ENCODE measurements around the gene SIX2.
A peak's percentile ranks its signal among the peaks of the same experiment; 100 is the strongest.

Gene SIX2

DNA sequence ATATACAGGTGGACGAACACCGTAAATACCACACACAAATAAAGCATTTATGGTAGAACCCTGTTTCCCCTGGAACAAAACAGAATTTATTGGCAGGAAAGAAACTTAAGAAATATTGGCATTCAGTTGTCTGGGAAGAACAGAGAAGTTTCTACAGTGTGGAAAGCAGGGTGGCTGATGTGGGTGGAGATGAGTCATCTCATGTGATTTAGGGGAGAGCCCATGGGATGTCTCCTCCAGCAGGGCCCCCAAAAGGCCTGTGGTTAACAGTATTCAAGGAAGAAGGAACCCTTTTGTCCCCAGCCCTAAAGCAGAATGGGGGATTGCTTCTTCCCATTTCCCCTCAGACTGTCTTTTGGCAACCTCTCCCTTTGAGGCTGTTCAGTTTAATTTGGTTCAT lies 43.6 kb downstream of the SIX2 start:
- Histone ChIP-seq H3K14ac (ENCODE audit: low read length in 2 of 2) (no peak overlapping the region), H3K36me3 (ENCODE audit: control insufficient read depth in 1 of 2, insufficient read depth in 2 of 2, low read depth in 1 of 2, low read length in 2 of 2) (no peaks in the 10 kb centered on the region), H3K4me3 (ENCODE audit: insufficient read depth in 1 of 2, low read depth in 1 of 2, low read length in 2 of 2) (peak overlapping the region in 1 of 2 experiments; percentile 30), H3K9ac (ENCODE audit: low read length) (no peak overlapping the region), H3K9me3 (ENCODE audit: control insufficient read depth, low read length) (no peaks in the 10 kb centered on the region), H4K8ac (ENCODE audit: low read length) (no peak overlapping the region), H2AFZ (ENCODE audit: low read depth, low read length) (no peak overlapping the region), H3K79me1 (replicated peaks; ENCODE audit: low read length, poor library complexity, severe bottlenecking) (no peaks in the 10 kb centered on the region), H2AK5ac (ENCODE audit: low read length, severe bottlenecking) (no peak overlapping the region), H3K4me1 (ENCODE audit: control insufficient read depth, insufficient read depth, low read depth, low read length) (peaks cover 7% of the 10 kb centered on the region), H2BK15ac (ENCODE audit: low read depth, poor library complexity, severe bottlenecking) (no peak overlapping the region), H2BK120ac (ENCODE audit: low read depth, low read length) (no peak overlapping the region), H2BK5ac (ENCODE audit: low read depth, low read length, poor library complexity, severe bottlenecking) (no peak overlapping the region), H4K91ac (ENCODE audit: low read length) (no peak overlapping the region), H3K27me3 (ENCODE audit: control insufficient read depth in 1 of 2, insufficient read depth in 1 of 2, low read length in 2 of 2) (peaks cover 0 to 31% of the 10 kb centered on the region in 2 experiments), H3K27ac (ENCODE audit: low read length, poor library complexity, severe bottlenecking) (no peak overlapping the region), H3K4ac (ENCODE audit: low read depth in 1 of 2, low read length in 2 of 2) (no peak overlapping the region), H3K18ac (ENCODE audit: low read depth in 1 of 2, low read length in 2 of 2) (no peak overlapping the region), H2BK12ac (ENCODE audit: low read length in 2 of 2) (no peak overlapping the region), H3K4me2 (ENCODE audit: low read length, poor library complexity, severe bottlenecking) (no peak overlapping the region), H3K23ac (ENCODE audit: low read length in 2 of 2) (no peak overlapping the region)
- WGBS = no CpG with 5 or more reads among the region's 2 CpGs
- DNase-seq = no peak

DNA sequence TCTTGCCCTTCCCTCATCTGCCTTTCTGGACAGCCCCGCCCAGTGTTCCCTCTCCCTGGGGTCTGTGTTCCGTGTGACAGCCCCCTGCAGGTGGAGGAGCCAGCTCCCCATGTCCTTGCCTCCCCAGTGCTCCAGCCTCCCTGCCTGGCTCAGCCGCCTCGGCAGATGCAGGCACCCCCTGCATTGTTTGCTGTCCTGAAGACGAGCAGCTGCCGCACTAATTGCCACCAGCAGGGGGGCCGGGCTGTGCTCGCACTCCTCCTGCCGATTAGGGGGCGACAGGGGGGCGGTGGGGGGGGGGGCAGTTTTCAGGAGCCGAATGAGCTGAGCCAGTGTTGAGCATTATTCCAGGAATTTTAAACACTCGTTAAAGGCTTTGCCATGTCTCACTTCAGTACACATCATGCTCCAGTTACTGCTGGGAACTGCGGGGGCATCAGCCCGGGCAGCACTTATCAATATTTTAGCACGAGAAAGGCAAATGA lies 44.5 kb downstream of the SIX2 start:
- Histone ChIP-seq H3K4me2 (ENCODE audit: low read length, poor library complexity, severe bottlenecking) (peak overlapping the region; percentile 59), H2BK12ac (ENCODE audit: low read length in 2 of 2) (no peak overlapping the region), H2AK5ac (ENCODE audit: low read length, severe bottlenecking) (no peak overlapping the region), H3K4ac (ENCODE audit: low read depth in 1 of 2, low read length in 2 of 2) (no peak overlapping the region), H2BK5ac (ENCODE audit: low read depth, low read length, poor library complexity, severe bottlenecking) (no peak overlapping the region), H3K27me3 (ENCODE audit: control insufficient read depth in 1 of 2, insufficient read depth in 1 of 2, low read length in 2 of 2) (peaks cover 0 to 33% of the 10 kb centered on the region in 2 experiments), H3K14ac (ENCODE audit: low read length in 2 of 2) (no peak overlapping the region), H3K18ac (ENCODE audit: low read depth in 1 of 2, low read length in 2 of 2) (no peak overlapping the region), H2BK120ac (ENCODE audit: low read depth, low read length) (no peak overlapping the region), H3K9ac (ENCODE audit: low read length) (no peak overlapping the region), H4K91ac (ENCODE audit: low read length) (no peak overlapping the region), H3K4me3 (ENCODE audit: insufficient read depth in 1 of 2, low read depth in 1 of 2, low read length in 2 of 2) (no peak overlapping the region), H3K79me1 (replicated peaks; ENCODE audit: low read length, poor library complexity, severe bottlenecking) (no peaks in the 10 kb centered on the region), H3K36me3 (ENCODE audit: control insufficient read depth in 1 of 2, insufficient read depth in 2 of 2, low read depth in 1 of 2, low read length in 2 of 2) (no peaks in the 10 kb centered on the region), H2AFZ (ENCODE audit: low read depth, low read length) (no peak overlapping the region), H3K9me3 (ENCODE audit: control insufficient read depth, low read length) (no peaks in the 10 kb centered on the region), H3K27ac (ENCODE audit: low read length, poor library complexity, severe bottlenecking) (no peak overlapping the region), H3K23ac (ENCODE audit: low read length in 2 of 2) (no peak overlapping the region), H4K8ac (ENCODE audit: low read length) (no peak overlapping the region), H3K4me1 (ENCODE audit: control insufficient read depth, insufficient read depth, low read depth, low read length) (peaks cover 7% of the 10 kb centered on the region), H2BK15ac (ENCODE audit: low read depth, poor library complexity, severe bottlenecking) (no peak overlapping the region)
- DNase-seq = no peak
- WGBS = 20% methylated on average over 15 of the region's 16 CpGs

DNA sequence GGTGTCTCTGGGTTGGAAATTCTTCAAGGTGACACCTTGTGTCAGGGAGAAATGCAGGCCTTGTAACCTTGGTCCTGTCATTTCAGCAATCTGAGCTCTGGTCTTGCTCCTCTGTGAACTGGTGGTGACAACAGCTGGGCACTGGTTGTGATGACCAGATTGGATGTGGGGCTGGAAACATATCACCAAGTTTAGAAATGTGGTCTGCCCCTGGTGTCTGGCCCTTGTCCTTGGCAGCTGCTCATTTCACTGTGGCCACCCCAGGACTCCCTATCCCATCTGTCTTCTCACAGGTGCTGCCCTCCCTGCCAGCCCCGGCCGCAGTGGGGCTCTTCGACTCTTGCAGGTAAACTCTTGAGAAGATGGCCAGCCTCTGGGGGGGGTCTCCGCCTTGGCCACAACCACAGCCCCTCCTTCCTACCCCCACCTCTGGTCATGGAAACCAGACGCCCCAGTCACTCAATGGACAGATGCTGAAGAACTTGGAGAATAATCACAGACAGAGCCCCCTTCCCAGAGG lies 47.0 kb downstream of the SIX2 start:
- no peak overlapping the region for H3K18ac ChIP-seq (ENCODE audit: low read depth in 1 of 2, low read length in 2 of 2)
- H2BK12ac ChIP-seq (ENCODE audit: low read length in 2 of 2) = no peak overlapping the region
- H3K27me3 ChIP-seq (ENCODE audit: control insufficient read depth in 1 of 2, insufficient read depth in 1 of 2, low read length in 2 of 2) = peaks cover 0 to 48% of the 10 kb centered on the region in 2 experiments
- no peaks in the 10 kb centered on the region for H3K36me3 ChIP-seq (ENCODE audit: control insufficient read depth in 1 of 2, insufficient read depth in 2 of 2, low read depth in 1 of 2, low read length in 2 of 2)
- no peak overlapping the region for H3K4ac ChIP-seq (ENCODE audit: low read depth in 1 of 2, low read length in 2 of 2)
- H3K14ac ChIP-seq (ENCODE audit: low read length in 2 of 2) = no peak overlapping the region
- H3K79me1 ChIP-seq (replicated peaks; ENCODE audit: low read length, poor library complexity, severe bottlenecking) = no peaks in the 10 kb centered on the region
- H2AFZ ChIP-seq (ENCODE audit: low read depth, low read length) = no peak overlapping the region
- no peak overlapping the region for H3K23ac ChIP-seq (ENCODE audit: low read length in 2 of 2)
- peaks cover 7% of the 10 kb centered on the region for H3K4me1 ChIP-seq (ENCODE audit: control insufficient read depth, insufficient read depth, low read depth, low read length)
- 93% methylated on average over 5 of the region's 5 CpGs for WGBS
- H2BK15ac ChIP-seq (ENCODE audit: low read depth, poor library complexity, severe bottlenecking) = no peak overlapping the region
- no peak overlapping the region for H4K91ac ChIP-seq (ENCODE audit: low read length)
- H3K27ac ChIP-seq (ENCODE audit: low read length, poor library complexity, severe bottlenecking) = no peak overlapping the region
- no peak overlapping the region for H3K4me2 ChIP-seq (ENCODE audit: low read length, poor library complexity, severe bottlenecking)
- no peak overlapping the region for H3K4me3 ChIP-seq (ENCODE audit: insufficient read depth in 1 of 2, low read depth in 1 of 2, low read length in 2 of 2)
- H3K9ac ChIP-seq (ENCODE audit: low read length) = no peak overlapping the region
- H4K8ac ChIP-seq (ENCODE audit: low read length) = no peak overlapping the region
- no peak overlapping the region for H2BK5ac ChIP-seq (ENCODE audit: low read depth, low read length, poor library complexity, severe bottlenecking)
- no peak for DNase-seq
- no peak overlapping the region for H2AK5ac ChIP-seq (ENCODE audit: low read length, severe bottlenecking)
- H2BK120ac ChIP-seq (ENCODE audit: low read depth, low read length) = no peak overlapping the region
- H3K9me3 ChIP-seq (ENCODE audit: control insufficient read depth, low read length) = no peaks in the 10 kb centered on the region

DNA sequence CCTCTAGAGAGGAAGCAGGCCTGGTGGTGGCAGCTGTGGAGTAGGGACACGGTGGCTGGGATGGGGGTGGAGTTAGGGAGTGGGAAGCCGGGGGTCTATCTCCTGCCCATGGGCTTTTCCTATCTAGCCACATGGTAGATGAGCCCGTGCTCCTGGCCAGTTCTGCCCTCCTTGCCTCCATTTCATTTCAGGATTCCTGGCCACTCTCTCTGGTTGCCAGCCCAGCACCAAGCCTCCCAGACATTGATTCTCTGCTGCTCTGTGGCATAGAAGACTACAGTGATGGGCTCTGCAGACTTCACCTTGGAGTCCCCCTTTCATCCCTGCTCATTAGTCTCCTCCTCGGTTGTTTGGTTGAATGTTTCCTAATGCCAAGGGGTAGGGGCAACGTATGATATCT lies 48.4 kb downstream of the SIX2 start:
- Histone ChIP-seq H3K4me3 (ENCODE audit: insufficient read depth in 1 of 2, low read depth in 1 of 2, low read length in 2 of 2) (no peak overlapping the region), H3K27ac (ENCODE audit: low read length, poor library complexity, severe bottlenecking) (no peak overlapping the region), H2AK5ac (ENCODE audit: low read length, severe bottlenecking) (no peak overlapping the region), H3K4me1 (ENCODE audit: control insufficient read depth, insufficient read depth, low read depth, low read length) (peaks cover 7% of the 10 kb centered on the region), H3K23ac (ENCODE audit: low read length in 2 of 2) (no peak overlapping the region), H2BK120ac (ENCODE audit: low read depth, low read length) (no peak overlapping the region), H3K18ac (ENCODE audit: low read depth in 1 of 2, low read length in 2 of 2) (no peak overlapping the region), H3K36me3 (ENCODE audit: control insufficient read depth in 1 of 2, insufficient read depth in 2 of 2, low read depth in 1 of 2, low read length in 2 of 2) (no peaks in the 10 kb centered on the region), H3K9ac (ENCODE audit: low read length) (no peak overlapping the region), H4K91ac (ENCODE audit: low read length) (no peak overlapping the region), H3K4ac (ENCODE audit: low read depth in 1 of 2, low read length in 2 of 2) (no peak overlapping the region), H3K14ac (ENCODE audit: low read length in 2 of 2) (no peak overlapping the region), H3K27me3 (ENCODE audit: control insufficient read depth in 1 of 2, insufficient read depth in 1 of 2, low read length in 2 of 2) (peaks cover 3 to 56% of the 10 kb centered on the region in 2 experiments), H3K79me1 (replicated peaks; ENCODE audit: low read length, poor library complexity, severe bottlenecking) (no peaks in the 10 kb centered on the region), H2BK12ac (ENCODE audit: low read length in 2 of 2) (no peak overlapping the region), H3K4me2 (ENCODE audit: low read length, poor library complexity, severe bottlenecking) (no peak overlapping the region), H2BK5ac (ENCODE audit: low read depth, low read length, poor library complexity, severe bottlenecking) (no peak overlapping the region), H2BK15ac (ENCODE audit: low read depth, poor library complexity, severe bottlenecking) (no peak overlapping the region), H2AFZ (ENCODE audit: low read depth, low read length) (no peak overlapping the region), H3K9me3 (ENCODE audit: control insufficient read depth, low read length) (no peaks in the 10 kb centered on the region), H4K8ac (ENCODE audit: low read length) (no peak overlapping the region)
- DNase-seq = no peak
- WGBS = 76% methylated on average over 5 of the region's 5 CpGs

All from mesenchymal stem cell (in vitro differentiated cells and primary cell).